ENCODE results near the gene TNFRSF1A.

The TNFRSF1A gene

GRCh38 chr12:6375269-6376078 is 33.6 kb upstream of the TNFRSF1A start, which contains the start of gene SCNN1A:
TSS of gene SCNN1A (minus strand) at chr12:6375563. CDS start at chr12:6374783, 780 bp downstream.
- DNase-seq: no peak
- in situ Hi-C loops (cut with HindIII; ENCODE audit: low pct_ligation_motif_present, low pct_unique_long_range_greater_than_20kb, low sequenced_read_pairs): no loop called here

- no peak for DNase-seq
- in situ Hi-C loops (cut with HindIII; ENCODE audit: low pct_ligation_motif_present, low pct_unique_long_range_greater_than_20kb, low sequenced_read_pairs): no loop called here
Measured at GRCh38 chr12:6374786-6375160, 32.9 kb upstream of the TNFRSF1A start.

- DNase-seq: no peak
- in situ Hi-C loops (cut with HindIII; ENCODE audit: low pct_ligation_motif_present, low pct_unique_long_range_greater_than_20kb, low sequenced_read_pairs): no loop called here
Measured at GRCh38 chr12:6374028-6374785, 32.3 kb upstream of the TNFRSF1A start.

- in situ Hi-C loops (cut with HindIII; ENCODE audit: low pct_ligation_motif_present, low pct_unique_long_range_greater_than_20kb, low sequenced_read_pairs): no loop called here
- DNase-seq: no peak
Measured at GRCh38 chr12:6373022-6373787, 31.3 kb upstream of the TNFRSF1A start.

GRCh38 chr12:6372403-6373003 is 30.6 kb upstream of the TNFRSF1A start:
- DNase-seq: peak; percentile 95

GRCh38 chr12:6370994-6371754 is 29.3 kb upstream of the TNFRSF1A start:
- in situ Hi-C loops (cut with HindIII; ENCODE audit: low pct_ligation_motif_present, low pct_unique_long_range_greater_than_20kb, low sequenced_read_pairs): no loop called here
- peak; percentile 99 for DNase-seq

More at GRCh38 chr12:6372403-6373003, 30.6 kb upstream of the TNFRSF1A start:
- in situ Hi-C loops (cut with HindIII; ENCODE audit: low pct_ligation_motif_present, low pct_unique_long_range_greater_than_20kb, low sequenced_read_pairs): no loop called here

- DNase-seq: no peak
- in situ Hi-C loops (cut with HindIII; ENCODE audit: low pct_ligation_motif_present, low pct_unique_long_range_greater_than_20kb, low sequenced_read_pairs): no loop called here
Measured at GRCh38 chr12:6370576-6370935, 28.7 kb upstream of the TNFRSF1A start.

- peak; percentile 57 for DNase-seq
- in situ Hi-C loops (cut with HindIII; ENCODE audit: low pct_ligation_motif_present, low pct_unique_long_range_greater_than_20kb, low sequenced_read_pairs): no loop called here
Measured at GRCh38 chr12:6369916-6370575, 28.2 kb upstream of the TNFRSF1A start.

GRCh38 chr12:6368906-6369525 is 27.1 kb upstream of the TNFRSF1A start:
- in situ Hi-C loops (cut with HindIII; ENCODE audit: low pct_ligation_motif_present, low pct_unique_long_range_greater_than_20kb, low sequenced_read_pairs): no loop called here
- DNase-seq: no peak

GRCh38 chr12:6367969-6368892 is 26.4 kb upstream of the TNFRSF1A start:
- in situ Hi-C loops (cut with HindIII; ENCODE audit: low pct_ligation_motif_present, low pct_unique_long_range_greater_than_20kb, low sequenced_read_pairs): no loop called here
- no peak for DNase-seq

GRCh38 chr12:6367065-6367968 is 25.4 kb upstream of the TNFRSF1A start:
- DNase-seq: peak; percentile 46
- in situ Hi-C loops (cut with HindIII; ENCODE audit: low pct_ligation_motif_present, low pct_unique_long_range_greater_than_20kb, low sequenced_read_pairs): no loop called here

- DNase-seq: no peak
- in situ Hi-C loops (cut with HindIII; ENCODE audit: low pct_ligation_motif_present, low pct_unique_long_range_greater_than_20kb, low sequenced_read_pairs): no loop called here
Measured at GRCh38 chr12:6364044-6364374, 22.1 kb upstream of the TNFRSF1A start.

GRCh38 chr12:6363330-6364043 is 21.6 kb upstream of the TNFRSF1A start:
- in situ Hi-C loops (cut with HindIII; ENCODE audit: low pct_ligation_motif_present, low pct_unique_long_range_greater_than_20kb, low sequenced_read_pairs): no loop called here
- DNase-seq: peak; percentile 84

GRCh38 chr12:6363010-6363329 is 21.1 kb upstream of the TNFRSF1A start:
- in situ Hi-C loops (cut with HindIII; ENCODE audit: low pct_ligation_motif_present, low pct_unique_long_range_greater_than_20kb, low sequenced_read_pairs): no loop called here
- DNase-seq: no peak

- in situ Hi-C loops (cut with HindIII; ENCODE audit: low pct_ligation_motif_present, low pct_unique_long_range_greater_than_20kb, low sequenced_read_pairs): no loop called here
- no peak for DNase-seq
Measured at GRCh38 chr12:6362403-6362802, 20.5 kb upstream of the TNFRSF1A start.
